HG03139 (cell line): ENCODE data around the gene HDDC2.

ENCODE experiments used
- ATAC-seq: cut with Tn5 transposase; IDR thresholded peaks from one replicate; pipeline ENCODE4 v1.9.1; 2021; ENCODE audit not compliant: unreplicated experiment

HDDC2 gene

DNA sequence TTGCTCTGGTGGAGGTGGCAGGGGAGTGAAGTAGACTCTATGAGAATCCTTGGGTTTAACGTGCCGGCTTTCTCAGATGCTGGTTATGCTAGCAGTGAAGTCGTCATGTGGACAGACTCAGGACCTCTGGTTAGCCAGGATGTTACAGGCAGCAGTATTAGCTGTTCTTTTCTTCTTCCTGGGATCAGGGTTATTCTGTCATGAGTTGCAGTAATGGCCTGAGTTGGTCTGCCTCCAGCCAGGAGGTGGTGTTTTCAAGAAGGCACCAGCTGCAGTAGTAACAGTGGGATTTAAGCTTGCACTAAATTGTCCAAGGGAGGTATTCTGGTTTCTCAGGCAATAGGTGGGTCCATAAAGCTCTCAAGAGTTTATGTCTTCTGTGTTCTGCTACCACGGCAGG is 56.7 kb downstream of the HDDC2 start:
- no peak for ATAC-seq

DNA sequence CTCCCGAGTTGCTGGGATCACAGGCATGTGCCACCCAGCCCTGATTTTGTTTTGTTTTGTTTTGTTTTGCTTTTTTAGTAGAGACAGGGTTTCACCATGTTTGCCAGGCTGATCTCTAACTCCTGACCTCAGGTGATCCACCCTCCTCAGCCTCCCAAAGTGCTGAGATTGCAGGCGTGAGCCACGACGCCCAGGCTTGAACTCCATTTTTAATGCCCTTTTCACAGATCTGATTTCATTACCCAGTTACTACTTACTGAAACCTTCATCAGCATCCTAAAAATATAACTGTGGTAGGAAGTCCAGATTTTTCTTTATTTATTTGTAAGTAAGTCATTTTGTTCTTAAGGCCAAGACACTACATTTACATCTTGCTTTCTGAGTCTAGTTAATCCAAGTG is 64.0 kb downstream of the HDDC2 start:
- ATAC-seq = no peak

DNA sequence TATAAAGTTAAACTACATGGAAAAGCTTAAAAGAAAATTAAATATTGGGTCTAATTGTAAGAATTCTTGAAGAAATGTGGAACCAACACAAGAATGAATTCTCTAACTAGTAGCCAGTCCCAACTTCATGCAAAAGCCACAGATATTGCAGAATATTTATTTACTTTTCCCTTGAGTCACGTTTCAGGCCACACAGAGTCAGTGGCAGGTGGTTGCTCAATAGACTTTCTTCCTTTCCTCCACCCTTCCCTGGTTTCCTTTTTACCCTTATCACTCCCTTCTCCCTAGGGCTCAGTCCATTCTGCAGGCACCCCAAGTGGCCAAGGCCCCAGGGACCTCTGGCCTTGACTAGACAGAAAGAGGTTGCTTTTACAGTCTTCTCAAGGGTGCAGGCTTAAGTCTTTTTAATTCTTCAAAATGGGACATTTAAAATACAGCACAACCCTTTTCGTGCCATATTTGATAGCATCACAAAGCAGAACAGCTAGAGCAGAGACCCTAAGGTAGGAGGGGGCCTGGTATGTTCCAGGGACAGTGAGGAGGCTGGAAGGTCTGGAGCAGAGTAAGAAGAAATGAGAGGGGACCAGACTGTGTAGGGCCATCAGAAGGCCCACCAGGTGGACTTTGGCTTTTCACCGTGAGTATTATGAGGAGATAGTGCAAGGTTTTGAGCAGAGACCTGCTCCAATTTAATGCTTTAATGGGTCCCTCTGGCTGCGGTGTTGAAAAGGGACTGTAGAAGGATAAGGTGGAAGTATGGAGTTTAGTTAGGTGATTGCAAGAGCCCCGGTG is 65.0 kb downstream of the HDDC2 start:
- no peak for ATAC-seq

DNA sequence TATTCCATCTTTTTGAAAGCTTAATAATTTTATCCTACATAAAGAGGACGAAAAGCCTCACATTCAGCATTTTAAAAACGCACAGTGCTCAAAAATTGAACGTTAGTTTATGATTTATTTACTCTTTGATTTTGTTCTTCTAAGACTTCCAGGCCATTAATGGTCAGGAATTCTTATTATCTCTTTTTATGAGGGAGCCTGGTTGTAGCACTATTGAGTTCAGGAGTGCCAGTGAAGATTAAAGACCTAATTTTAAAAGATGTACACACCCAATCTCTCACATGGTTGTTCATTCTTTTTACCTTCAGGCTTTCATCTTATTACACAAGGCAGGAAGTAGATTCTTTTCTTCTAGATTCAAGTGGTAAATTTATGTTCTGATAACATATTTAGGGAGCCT is 68.6 kb downstream of the HDDC2 start:
- no peak for ATAC-seq

DNA sequence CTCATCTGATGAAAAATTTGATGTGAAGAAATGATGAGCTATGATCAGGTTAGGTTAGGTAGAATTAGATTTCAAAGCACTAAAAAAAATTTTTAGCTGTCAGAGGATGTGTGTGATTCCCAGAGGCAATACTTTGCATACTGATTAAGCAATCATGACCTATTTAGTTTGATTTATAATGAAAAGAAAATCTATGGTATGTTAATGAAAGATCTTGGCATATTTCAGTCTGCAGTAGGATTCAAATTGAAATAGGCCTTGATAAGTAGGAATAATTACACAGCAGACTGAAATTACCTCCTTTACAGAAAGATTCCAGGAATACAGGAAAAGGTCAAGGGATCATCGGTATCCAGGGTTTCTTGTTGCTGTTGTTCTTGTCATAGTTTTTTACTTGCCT is 69.3 kb downstream of the HDDC2 start:
- ATAC-seq = no peak

DNA sequence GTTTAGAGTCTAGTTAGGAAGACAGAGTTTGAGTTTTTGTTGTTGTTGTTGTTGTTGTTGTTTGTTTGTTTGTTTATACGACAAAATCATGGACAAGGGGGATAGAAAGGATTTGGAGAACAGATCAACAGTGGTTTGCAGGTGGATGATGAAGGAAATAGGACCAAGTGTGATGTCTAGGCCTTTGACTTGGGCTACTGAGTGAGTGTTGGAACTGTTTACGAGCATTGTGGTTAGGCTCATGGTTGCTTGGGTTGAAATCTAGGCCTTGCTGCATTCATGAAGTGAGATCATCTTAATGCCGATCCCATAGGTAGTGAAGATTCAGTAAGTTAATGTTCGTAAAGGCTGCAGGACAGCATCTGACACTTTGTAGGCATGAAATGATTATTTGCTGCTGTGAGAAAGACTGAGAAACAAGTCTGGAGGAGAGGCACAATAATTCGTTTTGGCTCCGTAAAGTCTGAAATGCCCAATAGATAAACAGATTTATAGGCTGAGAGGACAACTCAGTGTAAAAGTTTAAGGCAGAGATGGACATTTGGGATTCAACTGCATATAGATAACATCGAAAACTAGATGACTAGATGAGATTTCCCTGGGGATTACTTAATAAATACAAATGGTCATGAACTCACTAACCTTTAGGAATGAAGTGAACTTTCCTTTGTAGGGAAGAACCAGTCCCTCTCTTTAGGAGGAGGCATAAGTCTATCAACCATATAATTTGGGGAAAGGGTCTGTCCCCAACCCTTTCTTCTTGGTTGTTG is 70.0 kb downstream of the HDDC2 start:
- no peak for ATAC-seq

DNA sequence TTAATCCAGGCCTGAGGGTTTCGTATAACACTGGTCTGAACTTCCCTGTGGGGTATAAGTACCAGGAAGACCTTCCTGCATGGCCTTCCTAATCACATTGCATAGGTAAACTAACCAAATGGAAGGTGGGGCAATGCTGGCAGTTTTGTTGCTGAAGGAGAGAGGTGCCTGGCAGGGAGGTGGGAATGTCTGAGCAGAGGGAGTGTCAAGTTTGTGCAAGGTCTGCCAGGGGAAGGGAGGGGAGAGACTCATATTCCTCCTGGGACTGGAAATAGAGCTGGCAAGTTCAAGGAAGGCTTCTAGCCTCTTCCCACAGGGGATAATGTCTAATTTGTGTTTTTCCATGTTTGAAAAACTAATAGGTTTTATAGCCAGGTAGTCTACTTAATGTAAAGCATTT is 70.6 kb downstream of the HDDC2 start:
- ATAC-seq = no peak

DNA sequence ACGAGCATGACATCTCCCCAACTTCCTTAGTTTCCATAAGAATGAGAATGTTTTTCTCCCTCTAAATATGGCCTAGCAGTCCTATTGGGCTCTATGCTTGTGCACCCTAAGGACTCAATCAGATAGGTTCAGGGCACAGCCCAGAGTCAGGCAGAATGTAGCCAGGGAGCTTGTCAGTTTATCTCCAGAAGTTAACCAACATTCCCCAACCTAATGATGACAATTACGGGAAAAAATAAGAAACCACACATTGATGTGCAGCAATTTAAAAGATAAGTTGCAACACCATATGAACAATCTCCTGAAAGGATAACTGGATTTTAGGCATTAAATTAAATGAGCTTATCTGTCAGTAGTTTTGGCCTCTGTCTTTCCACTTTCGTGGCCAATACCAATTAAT is 71.1 kb downstream of the HDDC2 start:
- no peak for ATAC-seq

DNA sequence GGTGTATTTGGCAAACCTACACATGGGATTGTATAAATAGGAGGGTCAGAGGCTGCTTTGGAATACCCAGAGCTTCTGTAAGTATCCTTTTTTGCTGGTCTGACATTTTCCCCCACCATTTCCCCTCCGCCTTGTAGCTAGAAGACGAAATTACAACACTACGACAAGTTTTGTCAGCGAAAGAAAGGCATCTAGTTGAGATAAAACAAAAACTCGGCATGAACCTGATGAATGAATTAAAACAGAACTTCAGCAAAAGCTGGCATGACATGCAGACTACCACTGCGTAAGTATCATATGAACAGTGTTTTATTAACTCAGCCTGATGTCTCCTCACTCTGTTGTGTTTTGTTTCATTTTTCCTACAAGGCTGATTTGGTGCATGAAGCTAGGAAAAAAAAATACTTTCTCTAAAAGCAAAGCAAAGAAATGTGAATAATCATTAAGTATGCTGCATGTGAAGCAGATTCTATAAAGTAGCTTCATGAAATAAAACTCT is 72.7 kb downstream of the HDDC2 start:
- no peak for ATAC-seq

DNA sequence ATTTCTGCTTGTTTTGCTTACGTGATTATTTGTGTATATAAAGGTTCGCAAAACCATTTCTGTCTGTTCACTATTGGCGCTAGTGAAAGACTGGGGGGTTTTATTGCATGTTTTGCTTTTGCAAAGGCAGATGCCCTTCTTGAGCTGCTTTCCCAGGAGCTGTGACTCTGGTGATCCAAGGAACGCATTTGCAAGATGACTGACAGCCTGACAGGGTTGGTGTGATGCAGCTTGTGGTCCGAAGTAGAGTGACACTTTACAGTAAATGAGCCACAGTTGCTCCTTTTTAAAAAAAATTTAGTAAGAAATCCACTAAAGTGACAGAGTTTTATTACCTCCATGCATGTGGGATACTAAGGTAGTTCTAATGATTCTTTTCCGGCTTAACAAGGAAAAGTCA is 74.5 kb downstream of the HDDC2 start:
- no peak for ATAC-seq
